Tracheal epithelial cell (primary cell): ENCODE results near the gene MTMR2. TPM values are rescaled to one million over a fixed set of nuclear protein-coding genes. Genes with fewer than 3 reads are reported as not detected.

Source experiments
- total RNA-seq: library from RNA; depleted of rRNA; stranded (reverse); fragments of >200 nt; gene quantifications from 2 replicates; pipeline ENCODE4 v1.2.1, GENCODE V29; 2014

Gene MTMR2
- total RNA-seq = 20.5 and 27.5 TPM in 2 replicates

GRCh38 chr11:95923728-95924413 is at the start of gene MTMR2:
MTMR2 (minus strand) TSS chr11:95924107; CDS start chr11:95923954, 153 bp downstream.

GRCh38 chr11:95790123-95790932 is 133.6 kb downstream of the MTMR2 start, which contains the start of gene CEP57:
CEP57 (plus strand) TSS chr11:95790498; CDS start chr11:95790699, 201 bp downstream.

GRCh38 chr11:95789506-95790122 is 134.3 kb downstream of the MTMR2 start, which contains the start of gene FAM76B:
FAM76B (minus strand) TSS chr11:95789782; CDS start chr11:95789478, 304 bp downstream.

Other genes with a start within 250 kb of the MTMR2 start
- 10.1 and 15.6 TPM in 2 replicates for gene FAM76B, start 134.3 kb downstream of the MTMR2 start, total RNA-seq
- gene CEP57, start 133.6 kb downstream of the MTMR2 start, total RNA-seq = 34.5 and 62.7 TPM in 2 replicates